HG02870 (cell line): ENCODE measurements around the gene ESF1.

Experiments used
- ATAC-seq: cut with Tn5 transposase; IDR thresholded peaks from one replicate; pipeline ENCODE4 v1.9.1; 2021; ENCODE audit warnings: mild to moderate bottlenecking, moderate library complexity; ENCODE audit not compliant: unreplicated experiment

ESF1 gene

GRCh38 chr20:13681248-13682125 lies 103.2 kb downstream of the ESF1 start:
- ATAC-seq: peak; percentile 84

DNA sequence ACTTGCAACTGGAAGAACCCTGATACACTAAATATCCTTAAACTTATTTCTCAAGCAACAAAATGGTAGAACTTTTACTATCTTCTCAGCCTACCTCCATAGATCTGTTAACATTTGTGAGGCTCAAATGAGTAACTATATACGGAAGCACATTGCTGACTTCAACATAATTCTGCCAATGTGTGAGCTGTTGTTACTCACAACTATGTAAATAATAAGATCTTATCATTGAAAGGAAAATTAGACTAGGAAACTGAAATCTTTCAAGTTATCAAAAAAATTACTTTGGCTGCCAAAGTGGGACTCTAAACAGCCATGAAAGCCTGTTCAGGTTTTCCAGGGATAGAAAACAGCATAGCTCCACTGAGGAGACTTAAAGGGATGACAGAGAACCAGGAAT lies 105.8 kb downstream of the ESF1 start:
- ATAC-seq: no peak

GRCh38 chr20:13677241-13677640 lies 107.5 kb downstream of the ESF1 start:
- ATAC-seq: no peak

DNA sequence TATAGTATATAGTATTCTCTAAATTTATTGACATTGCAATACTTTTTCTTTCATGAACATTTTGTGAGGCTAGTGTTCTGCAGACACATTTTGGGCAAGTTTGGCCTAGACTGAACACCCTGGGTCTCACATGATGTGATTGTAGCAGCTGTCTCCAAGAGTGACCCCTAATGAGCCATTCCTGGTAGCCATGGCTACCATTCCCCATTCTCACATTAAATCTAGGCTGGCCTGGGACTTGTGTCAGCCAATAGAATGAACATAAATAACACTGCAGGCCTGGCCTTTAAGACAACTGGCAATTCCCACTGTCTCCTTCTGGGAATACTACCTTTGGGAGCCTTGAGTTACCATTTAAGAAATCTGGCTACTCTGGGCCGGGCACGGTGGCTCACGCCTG lies 108.0 kb downstream of the ESF1 start:
- no peak for ATAC-seq

GRCh38 chr20:13672690-13673089 lies 112.0 kb downstream of the ESF1 start:
- ATAC-seq: no peak

DNA sequence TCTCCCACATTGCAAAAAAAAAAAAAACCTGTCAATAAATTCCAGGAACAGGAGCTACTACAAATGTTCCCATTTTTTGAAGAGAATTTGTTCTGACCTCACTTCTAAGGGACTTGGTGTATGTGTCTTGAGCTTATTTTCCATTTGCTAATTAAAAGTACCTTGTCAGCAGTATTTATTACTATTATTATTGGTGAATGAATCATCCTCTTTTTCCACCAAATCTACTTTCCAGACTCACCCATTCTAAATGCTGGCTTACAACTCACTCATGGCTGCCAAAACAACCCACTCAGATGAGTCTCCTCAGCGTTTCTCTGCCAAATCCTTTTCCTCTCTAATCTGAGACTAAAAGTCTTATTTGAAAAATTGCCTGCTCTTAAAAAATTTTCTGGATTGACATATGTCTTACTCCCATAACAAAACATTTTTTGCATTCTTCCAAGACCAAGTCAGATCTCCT lies 112.8 kb downstream of the ESF1 start:
- ATAC-seq: no peak

- no peak for ATAC-seq
Measured at GRCh38 chr20:13671512-13671911, 113.2 kb downstream of the ESF1 start.

GRCh38 chr20:13670160-13670559 lies 114.6 kb downstream of the ESF1 start:
- ATAC-seq: no peak

DNA sequence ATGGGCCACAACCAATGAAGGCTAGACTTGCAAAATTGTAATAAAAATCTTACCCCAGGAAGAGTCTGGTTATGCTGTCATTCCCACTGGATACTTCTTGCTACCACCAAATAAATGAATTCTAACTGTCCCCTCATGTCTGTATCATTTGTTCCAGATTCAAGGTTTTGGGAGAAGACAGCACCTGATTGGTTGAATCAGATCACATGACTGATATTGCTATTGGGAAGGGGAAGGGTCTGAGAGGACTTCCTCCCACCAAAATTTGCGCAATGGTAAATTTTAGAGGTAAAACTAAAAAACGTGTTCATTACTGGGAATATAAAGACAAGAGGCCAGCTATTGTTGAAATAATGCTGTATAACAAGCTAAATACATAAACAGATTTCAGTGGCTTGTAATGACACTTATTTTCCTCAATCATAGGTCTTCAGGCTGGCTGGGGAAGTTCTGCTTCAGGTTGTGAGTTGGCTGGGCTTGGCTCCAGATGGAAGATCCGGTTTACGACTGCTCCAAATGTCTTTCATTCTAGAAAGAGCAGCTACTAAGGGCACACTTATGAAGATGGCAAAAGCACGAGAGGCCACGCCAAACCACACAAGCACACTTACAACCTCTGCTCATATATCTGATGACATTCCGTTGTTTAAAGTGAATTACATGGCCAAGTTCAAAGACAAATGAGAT lies 118.9 kb downstream of the ESF1 start:
- no peak for ATAC-seq
